Stimulated activated CD8-positive, alpha-beta memory T cell treated with anti-CD3 and anti-CD28 coated beads, Interleukin-4, amount 100 ng/mL, for 24 hours (primary cell): ENCODE data around the gene SF3B6.

ENCODE experiments used
- DNase-seq: peaks from one replicate; pipeline ENCODE4 v3.0.0-alpha.2; 2020; ENCODE audit warnings: low read depth

The SF3B6 gene

GRCh38 chr2:24018241-24018640 is 57.9 kb downstream of the SF3B6 start:
- DNase-seq: no peak

- DNase-seq: no peak
Measured at GRCh38 chr2:24017711-24018110, 58.4 kb downstream of the SF3B6 start.
